NCI-H345 treated with DMSO at 0.1 percent for 48 hours (cell line): ENCODE measurements around the gene RFC4.

ENCODE experiments used
- DNase-seq: peaks from one replicate; lab custom pipeline; 2025; ENCODE audit not compliant: unreplicated experiment; lab: John Stamatoyannopoulos, UW

Gene RFC4

DNA sequence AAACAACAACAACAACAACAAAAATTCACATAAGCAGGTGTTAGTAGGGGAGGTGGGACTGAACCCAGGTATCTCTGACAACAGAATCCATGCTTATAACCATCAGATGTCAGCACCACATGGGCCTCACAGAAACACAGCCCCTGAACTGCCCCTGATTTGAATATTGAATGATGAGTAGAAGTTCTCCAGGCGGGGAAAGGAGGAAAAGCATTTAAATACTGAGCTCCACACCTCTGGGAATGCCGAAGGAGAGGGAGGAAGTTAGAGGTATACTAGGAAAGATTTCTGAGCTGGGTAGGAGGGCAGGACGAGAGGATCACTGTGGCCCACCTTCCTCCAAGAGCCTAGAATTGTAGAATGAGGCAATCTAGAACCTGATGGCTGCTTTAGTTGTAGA is 54.8 kb downstream of the RFC4 start:
- DNase-seq, result no peak

- DNase-seq, result no peak
These were observed 56.0 kb downstream of the RFC4 start for GRCh38 chr3:186750316-186750715.

DNA sequence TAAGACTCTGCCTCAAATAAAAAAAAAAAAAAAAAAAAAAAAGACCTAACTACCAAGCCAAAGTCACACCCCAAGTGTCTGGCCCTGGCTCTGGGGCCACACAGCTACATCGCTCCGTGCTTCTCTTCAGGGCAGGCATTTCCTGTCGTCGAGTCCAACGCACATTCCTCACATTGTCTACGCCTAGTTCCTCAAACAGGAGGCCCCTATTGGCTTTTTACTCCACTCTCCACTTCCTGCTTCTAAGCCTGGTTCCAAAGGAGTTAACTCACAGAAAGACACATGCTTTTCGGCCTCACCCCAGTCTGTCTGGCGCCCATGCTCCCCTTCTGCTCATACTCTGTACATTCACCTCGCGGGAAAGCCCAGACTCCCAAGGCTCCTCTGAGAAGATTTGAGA is 60.3 kb downstream of the RFC4 start:
- no peak for DNase-seq

- no peak for DNase-seq
These were observed 62.6 kb downstream of the RFC4 start for GRCh38 chr3:186743666-186744065.

- DNase-seq, result no peak
These were observed 63.5 kb downstream of the RFC4 start for GRCh38 chr3:186742618-186743380.
